Sciatic nerve (tissue), 2 donors: ENCODE results near the gene IQGAP3. TPM values are rescaled to one million over a fixed set of nuclear protein-coding genes. Genes with fewer than 3 reads are reported as not detected.

ENCODE experiments used
- ATAC-seq: fragments of 200-7000 bp; cut with Tn5 transposase; one replicate; pipeline ENCODE4 v1.9.1; 2020; ENCODE audit warnings: mild to moderate bottlenecking, moderate library complexity
- DNase-seq: peaks from one replicate; pipeline ENCODE4 v3.0.0-alpha.2; 2020; ENCODE audit warnings: low spot score
- intact Hi-C: fragments of 100-400 bp; cut with DNase I; formaldehyde crosslinking; loops from one replicate; pipeline ENCODE4 v1.14.2; 2022
- total RNA-seq: library from RNA; stranded (reverse); fragmentation: NEBNext Ultra II Directional; extraction: Animal tissue kit (Norgen Biotek cat#: 25700); gene quantifications from one replicate; pipeline ENCODE4 v1.2.1, GENCODE V29; 2021
- donor health status: DM: no; HTN: no; CAD: no.
- donor health status: DM: no; HTN: no; CAD: no.

IQGAP3 gene
- total RNA-seq, 1 donor from 2014 or later = 0.76 TPM

DNA sequence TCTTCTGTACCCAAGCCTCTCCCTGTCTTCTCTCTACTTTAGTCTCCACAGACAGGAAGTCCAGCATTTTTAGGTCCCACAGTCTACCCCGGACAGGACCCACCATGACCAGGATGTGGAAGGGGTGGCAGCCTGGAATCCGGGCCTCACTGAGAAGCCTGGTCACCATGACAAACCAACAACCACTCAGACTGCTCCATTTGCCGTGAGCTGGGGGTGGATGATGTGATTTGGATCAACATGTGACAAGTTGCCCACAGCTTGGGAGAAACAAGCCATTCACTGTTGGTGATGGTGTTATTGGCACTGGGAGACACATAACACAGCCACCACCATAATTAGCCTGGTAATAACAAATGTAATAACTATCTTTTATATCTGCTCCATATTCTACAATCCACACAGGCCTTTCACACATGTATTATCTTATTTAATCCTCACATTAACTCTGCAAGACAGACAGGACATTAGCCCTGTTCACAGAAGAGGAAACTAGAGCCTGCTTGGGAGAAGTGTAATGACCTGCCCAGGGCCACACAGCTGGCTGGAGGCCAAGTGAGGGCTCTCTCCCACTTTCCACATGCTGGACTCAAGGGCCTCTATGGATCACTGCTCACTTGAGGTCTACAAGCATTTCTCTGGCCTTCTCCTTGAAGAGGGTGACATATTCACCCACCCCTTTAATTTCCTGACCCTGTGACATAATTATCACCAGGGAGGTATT lies 94.7 kb downstream of the IQGAP3 start:
- ATAC-seq = no peak
- DNase-seq = no peak
- intact Hi-C loops = no loop called here

DNA sequence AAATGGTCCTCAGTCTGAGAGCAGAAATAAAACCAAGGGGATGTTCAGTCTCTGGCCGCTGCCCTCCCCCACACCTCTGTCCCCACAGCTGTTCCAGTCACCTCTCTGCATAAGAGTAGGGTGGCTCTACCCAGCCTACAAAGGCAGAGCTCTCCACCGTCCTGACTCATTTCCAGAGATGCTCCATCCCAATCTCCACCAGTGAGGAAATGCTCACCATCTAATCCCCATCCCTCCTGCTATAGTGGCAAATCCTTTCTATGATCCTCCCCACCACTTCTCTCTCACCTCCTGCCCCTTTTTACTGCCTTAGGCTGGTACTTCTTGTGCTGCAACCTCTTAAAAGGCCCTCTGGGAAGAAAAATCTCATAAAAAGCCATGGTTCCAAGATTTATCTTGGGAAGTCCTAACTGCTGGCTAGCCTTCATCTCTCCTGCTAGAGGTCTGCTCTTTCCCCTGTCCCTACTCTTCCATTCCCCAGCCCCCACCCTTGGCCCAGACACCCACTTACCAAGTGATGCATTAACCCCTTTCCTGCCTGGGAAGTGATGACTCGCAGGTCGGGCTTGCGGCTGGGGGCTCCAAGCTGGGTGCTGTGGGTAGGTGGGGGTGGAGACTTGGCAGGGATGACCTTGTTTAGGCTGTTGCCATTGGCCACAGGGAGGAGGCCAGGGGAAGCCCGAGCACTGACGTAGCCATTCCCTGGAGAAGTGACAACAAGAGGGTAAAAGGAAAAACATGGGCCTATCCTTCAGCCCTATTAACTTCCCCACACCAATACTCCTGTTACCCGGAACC lies 95.7 kb downstream of the IQGAP3 start:
- intact Hi-C loops = no loop called here
- DNase-seq = no peak
- ATAC-seq = peak; percentile 43

DNA sequence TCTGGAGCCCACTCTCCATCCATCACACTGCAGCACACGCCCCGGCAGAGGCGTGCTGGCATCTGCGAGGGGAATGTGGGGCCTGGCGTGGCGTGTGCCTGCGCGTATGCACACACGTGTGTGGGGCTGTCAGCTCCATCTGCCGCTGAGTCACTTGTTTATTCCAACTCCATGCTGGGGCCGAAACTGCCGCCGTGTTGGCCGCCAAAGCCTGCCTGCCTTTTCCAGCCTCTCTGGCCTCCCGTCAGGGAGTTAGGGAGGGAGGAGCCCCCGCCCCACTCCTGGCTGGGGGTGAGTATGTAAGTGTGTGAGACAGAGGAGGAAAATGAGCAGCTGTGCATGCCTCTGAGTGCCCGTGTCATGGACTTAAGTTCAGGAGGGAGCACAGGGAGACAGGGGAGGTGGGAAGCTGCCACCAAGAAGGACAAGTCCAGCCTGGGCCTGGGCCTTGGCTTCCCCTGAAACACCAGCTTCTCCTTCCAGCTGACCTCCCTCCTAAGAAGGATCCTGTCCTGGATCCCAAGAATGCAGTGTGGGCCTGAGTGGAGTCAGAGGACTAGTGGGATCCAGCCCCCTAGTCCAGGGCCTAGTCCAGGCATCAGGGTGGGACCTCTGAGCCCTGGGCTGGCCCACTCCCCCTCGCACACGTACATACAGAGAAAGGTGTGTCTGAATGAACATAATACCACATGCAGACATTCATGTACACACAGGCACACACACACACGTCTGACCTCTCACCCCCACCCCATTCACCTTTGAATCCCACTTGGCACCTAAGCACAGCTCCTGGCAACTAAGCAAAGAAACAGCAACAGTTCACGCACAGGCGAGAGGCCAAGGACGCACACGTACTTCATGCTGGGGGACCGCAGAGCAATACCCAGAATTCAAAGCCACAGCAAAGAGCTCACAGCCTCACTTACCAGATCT lies 96.5 kb downstream of the IQGAP3 start:
- DNase-seq = no peak
- intact Hi-C loops = no loop called here
- peak; percentile 78 for ATAC-seq

Other genes starting within 250 kb of the IQGAP3 start
- 98.6 TPM for gene CCT3, start 234.3 kb downstream of the IQGAP3 start, total RNA-seq
- gene TSACC, start 234.0 kb downstream of the IQGAP3 start, total RNA-seq = not detected
- gene RHBG, start 203.4 kb downstream of the IQGAP3 start, total RNA-seq = not detected
- 66.8 TPM for gene MEF2D, start 71.8 kb downstream of the IQGAP3 start, total RNA-seq
- not detected for gene TTC24, start 7.2 kb upstream of the IQGAP3 start, total RNA-seq
- gene NAXE, start 19.2 kb upstream of the IQGAP3 start, total RNA-seq = 47.3 TPM
- gene GPATCH4, start 28.9 kb upstream of the IQGAP3 start, total RNA-seq = 19.7 TPM
- gene HAPLN2, start 46.9 kb upstream of the IQGAP3 start, total RNA-seq = 5.5 TPM
- gene BCAN, start 69.6 kb upstream of the IQGAP3 start, total RNA-seq = 0.27 TPM
- gene NES, start 104.8 kb upstream of the IQGAP3 start, total RNA-seq = 126 TPM
- gene CRABP2, start 133.0 kb upstream of the IQGAP3 start, total RNA-seq = 40.0 TPM
- gene METTL25B, start 155.9 kb upstream of the IQGAP3 start, total RNA-seq = 35.9 TPM
- 19.4 TPM for gene ISG20L2, start 156.2 kb upstream of the IQGAP3 start, total RNA-seq
- 59.5 TPM for gene MRPL24, start 168.5 kb upstream of the IQGAP3 start, total RNA-seq
- gene HDGF, start 179.1 kb upstream of the IQGAP3 start, total RNA-seq = 112 TPM
- gene PRCC, start 195.0 kb upstream of the IQGAP3 start, total RNA-seq = 52.8 TPM
- gene SH2D2A, start 244.3 kb upstream of the IQGAP3 start, total RNA-seq = 1.6 TPM